HG03432 (cell line): ENCODE data around the gene ARCN1.

Experiments used
- ATAC-seq: cut with Tn5 transposase; IDR thresholded peaks from one replicate; pipeline ENCODE4 v1.9.1; 2021; ENCODE audit warnings: mild to moderate bottlenecking, moderate library complexity; ENCODE audit not compliant: unreplicated experiment

The ARCN1 gene

GRCh38 chr11:118634431-118635236 is 62.4 kb downstream of the ARCN1 start:
- no peak for ATAC-seq

- no peak for ATAC-seq
Observed at GRCh38 chr11:118635237-118635591, 63.0 kb downstream of the ARCN1 start.

- no peak for ATAC-seq
Observed at GRCh38 chr11:118635642-118636041, 63.4 kb downstream of the ARCN1 start.

- no peak for ATAC-seq
Observed at GRCh38 chr11:118636569-118637290, 64.5 kb downstream of the ARCN1 start.

GRCh38 chr11:118638726-118639125 is 66.5 kb downstream of the ARCN1 start:
- no peak for ATAC-seq

GRCh38 chr11:118639899-118640298 is 67.7 kb downstream of the ARCN1 start:
- no peak for ATAC-seq

GRCh38 chr11:118640332-118641154 is 68.3 kb downstream of the ARCN1 start:
- no peak for ATAC-seq

GRCh38 chr11:118641397-118642019 is 69.3 kb downstream of the ARCN1 start:
- ATAC-seq, result no peak

GRCh38 chr11:118643142-118643994 is 71.2 kb downstream of the ARCN1 start:
- ATAC-seq, result no peak

GRCh38 chr11:118643995-118644345 is 71.8 kb downstream of the ARCN1 start:
- no peak for ATAC-seq

GRCh38 chr11:118644496-118644895 is 72.3 kb downstream of the ARCN1 start:
- no peak for ATAC-seq

- no peak for ATAC-seq
Observed at GRCh38 chr11:118645066-118645715, 73.0 kb downstream of the ARCN1 start.

GRCh38 chr11:118646393-118646792 is 74.2 kb downstream of the ARCN1 start:
- ATAC-seq, result no peak

- no peak for ATAC-seq
Observed at GRCh38 chr11:118648291-118648690, 76.1 kb downstream of the ARCN1 start.

GRCh38 chr11:118649941-118650340 is 77.7 kb downstream of the ARCN1 start:
- no peak for ATAC-seq

GRCh38 chr11:118650366-118650765 is 78.2 kb downstream of the ARCN1 start:
- ATAC-seq, result no peak

- no peak for ATAC-seq
Observed at GRCh38 chr11:118651820-118652219, 79.6 kb downstream of the ARCN1 start.
